GM19324 (cell line): ENCODE data around the gene MRPS18A.
"Not testable (repeated sequence)": the region's sequence is repeated elsewhere in the genome, so short reads cannot be mapped to it uniquely, and the experiment has no call there.

Source experiments
- ATAC-seq: cut with Tn5 transposase; IDR thresholded peaks from one replicate; pipeline ENCODE4 v1.9.1; 2021; ENCODE audit warnings: mild to moderate bottlenecking, moderate library complexity; ENCODE audit not compliant: unreplicated experiment, low FRiP score

MRPS18A gene

DNA sequence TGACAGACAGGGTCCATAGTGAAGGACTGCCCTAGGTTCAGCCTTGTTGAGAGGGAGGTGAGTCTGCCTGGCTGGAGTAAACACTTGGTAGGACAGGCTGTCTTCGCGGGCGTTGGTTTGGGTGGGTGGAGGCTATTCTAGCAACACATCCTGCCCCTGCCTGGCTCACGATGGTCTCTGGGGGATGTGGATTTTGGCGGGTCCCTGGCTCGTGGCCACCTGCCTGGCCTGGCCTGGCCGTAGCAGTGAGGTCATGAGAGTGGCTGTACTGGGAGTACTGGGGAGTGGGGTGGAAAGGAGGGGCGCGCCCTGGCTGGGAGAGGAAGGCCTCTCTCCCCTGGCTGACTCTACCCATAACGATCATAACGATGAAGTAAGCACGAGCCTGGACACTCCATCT is 30.2 kb upstream of the MRPS18A start:
- no peak for ATAC-seq

DNA sequence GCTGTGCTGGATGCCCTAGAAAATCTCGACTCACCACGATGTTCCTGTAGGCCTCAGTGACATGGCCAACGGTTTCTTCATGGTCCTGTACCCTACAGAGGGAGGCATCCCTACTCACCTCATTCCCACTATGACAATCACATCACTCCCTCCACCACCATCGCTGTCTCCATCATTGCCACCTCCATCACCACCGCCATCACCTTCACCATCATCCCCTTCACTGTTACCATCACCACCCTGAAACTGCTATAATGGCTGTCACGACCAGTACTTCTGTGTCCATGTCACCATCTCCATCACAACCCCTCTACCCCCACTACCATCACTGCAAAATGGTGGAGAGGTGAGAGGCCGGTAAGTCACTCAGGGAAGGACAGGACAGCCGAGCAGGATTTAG is 29.8 kb upstream of the MRPS18A start:
- no peak for ATAC-seq

DNA sequence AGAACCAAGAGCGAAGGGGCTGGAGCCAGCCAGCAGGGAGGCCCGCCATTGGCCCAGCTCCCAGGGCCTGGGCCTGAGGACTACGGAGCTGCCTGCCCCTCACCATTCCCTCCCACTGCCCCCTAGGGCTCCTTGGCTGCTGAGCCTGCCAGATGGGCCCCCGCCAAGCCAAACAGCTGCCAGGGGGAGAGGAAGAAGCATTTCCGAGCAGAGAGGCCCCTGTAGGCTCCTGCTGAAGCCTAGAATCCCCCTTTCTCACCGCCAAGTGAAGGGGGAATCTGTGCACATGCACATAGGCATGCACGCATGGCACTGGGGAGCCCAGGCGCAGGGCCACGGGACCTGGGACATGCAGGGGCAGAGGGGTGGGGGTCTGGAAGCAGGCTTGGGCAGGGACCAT is 28.5 kb upstream of the MRPS18A start:
- ATAC-seq: no peak

DNA sequence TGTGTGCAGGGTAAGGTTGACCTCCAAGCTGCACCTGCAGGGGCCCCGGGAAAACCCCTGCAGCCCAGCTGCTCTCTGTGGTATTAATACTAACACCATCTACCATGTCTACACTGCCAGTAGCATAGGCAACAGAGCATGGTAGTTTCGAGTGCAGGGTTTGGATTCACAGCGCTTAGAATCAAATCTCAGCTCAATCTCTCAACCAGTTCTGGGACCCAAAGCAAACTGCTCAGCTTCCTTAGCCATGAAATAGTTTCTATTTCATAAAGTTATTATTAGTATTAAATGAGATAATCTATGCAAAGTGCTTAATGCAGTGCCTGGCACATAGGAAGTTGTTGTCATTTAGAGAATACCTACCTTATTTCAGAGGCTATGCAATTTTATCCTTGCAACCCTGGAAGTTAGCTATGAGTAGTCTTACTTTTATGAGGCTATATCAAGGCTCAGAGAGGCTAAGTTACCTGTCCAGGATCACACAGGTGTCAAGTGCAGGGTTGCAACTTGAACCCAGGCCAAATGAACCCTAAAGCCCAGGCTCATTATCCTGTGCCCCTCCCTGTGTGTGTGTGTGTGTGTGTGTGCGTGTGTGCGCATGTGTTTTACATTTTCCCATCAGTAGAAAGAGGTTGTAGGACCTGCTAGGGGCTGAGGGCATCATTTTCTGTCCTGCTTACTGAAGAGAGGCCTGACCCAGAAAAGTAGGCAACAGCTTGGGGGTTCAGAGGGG is 27.6 kb upstream of the MRPS18A start:
- peak; percentile 84 for ATAC-seq

DNA sequence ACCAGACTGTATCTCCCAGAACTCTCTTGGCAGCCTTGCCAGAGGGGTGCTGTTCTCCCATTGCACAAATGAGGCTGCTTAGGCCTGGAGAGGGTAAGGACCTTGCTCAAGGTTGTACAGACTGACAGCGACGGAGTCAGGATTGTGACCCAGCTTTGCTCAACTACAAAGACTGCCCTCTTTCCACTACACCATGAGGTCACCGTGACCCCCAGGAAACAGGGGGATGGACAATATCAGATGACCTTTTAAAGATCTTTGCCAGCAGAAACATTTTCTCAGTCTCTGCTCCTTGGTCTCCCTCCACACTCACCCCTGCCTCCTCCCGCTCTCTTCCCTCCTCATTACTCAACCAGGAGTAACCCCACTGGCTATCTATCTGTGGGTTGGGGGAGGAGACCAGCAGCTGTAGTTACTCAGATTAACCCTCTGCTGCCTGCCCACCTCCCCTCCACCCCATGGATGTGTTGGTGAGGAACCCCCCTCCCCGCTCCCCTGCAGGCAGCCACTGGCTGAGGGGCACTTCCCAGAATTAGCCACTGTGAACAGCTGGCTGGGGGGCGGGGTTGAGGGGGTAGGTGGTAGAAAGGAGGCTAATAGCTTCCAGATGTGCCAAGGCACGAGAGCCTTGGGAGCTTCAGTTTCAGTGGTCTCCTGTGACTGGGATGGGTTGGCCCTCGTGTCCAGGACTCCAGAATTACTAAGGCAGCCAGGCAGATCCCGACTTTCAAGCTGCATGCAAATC is 26.9 kb upstream of the MRPS18A start:
- ATAC-seq: peak; percentile 34

DNA sequence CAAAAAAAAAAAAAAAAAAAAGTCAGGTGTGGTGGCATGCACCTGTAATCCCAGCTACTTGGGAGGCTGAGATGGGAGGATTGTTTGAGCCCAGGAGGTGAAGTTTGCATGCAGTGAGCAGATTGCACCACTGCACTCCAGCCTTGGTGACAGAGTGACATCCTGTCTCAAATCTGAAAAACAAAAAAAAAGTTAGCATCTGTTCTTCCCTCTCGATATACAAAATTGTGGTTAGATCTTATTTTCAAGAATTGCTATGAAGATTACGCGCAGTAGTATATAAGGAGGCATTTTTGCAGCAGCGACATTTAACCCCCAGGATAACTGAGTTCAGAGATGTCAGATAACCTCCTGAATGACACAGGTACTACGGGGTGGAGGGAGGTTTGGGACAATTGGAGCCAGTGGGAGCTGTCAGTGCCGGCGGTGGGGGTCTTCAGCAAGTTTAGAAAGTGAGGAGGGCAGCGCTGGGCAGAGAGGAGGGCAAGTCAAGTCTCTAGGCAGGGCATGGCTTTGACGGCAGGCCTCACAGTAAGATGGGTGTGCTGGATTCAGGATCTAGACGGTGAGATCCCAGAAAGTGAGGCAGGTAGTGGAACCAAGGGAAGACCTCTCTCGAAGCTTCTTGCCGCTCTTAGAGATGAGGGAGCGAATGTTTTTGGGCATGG is 26.2 kb upstream of the MRPS18A start:
- ATAC-seq: no peak

DNA sequence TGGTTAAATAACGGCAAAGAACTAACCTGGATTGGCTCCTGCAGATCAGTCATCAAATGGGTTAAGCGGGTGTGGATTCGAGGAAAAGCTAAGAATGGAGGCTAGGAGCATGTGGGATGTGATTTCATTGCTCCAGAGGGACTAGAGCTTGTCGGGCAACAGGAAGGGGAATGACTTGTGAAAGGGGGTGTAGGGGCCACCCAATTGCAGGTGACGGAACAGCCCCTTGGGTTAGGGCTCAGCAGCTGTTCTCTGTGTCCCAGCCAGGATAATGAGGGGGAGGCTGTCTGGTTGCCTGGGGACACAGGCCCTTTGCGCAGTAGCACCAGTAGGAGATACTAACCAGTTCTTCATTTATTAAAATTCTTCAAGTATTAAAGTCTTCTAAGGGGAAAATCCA is 25.0 kb upstream of the MRPS18A start:
- no peak for ATAC-seq

DNA sequence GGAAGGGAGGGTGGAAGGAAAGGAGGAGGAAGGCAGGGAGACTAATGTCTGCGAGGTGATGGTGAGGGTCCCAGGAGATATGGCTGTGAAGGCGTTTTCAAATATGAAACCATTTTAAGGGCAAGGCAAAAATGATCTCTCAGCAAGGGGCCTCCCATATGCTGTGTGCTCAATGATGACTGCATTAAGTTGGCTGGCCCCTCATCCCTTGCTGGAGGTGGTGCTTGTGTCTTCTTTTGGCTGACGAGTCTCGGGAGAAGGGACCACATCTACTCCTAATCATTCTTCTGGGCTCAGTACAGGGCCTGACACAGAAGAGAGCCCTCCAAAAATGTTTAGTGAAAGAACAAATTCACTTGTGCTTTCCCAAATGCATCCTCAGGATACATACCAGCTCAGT is 23.0 kb upstream of the MRPS18A start:
- no peak for ATAC-seq

DNA sequence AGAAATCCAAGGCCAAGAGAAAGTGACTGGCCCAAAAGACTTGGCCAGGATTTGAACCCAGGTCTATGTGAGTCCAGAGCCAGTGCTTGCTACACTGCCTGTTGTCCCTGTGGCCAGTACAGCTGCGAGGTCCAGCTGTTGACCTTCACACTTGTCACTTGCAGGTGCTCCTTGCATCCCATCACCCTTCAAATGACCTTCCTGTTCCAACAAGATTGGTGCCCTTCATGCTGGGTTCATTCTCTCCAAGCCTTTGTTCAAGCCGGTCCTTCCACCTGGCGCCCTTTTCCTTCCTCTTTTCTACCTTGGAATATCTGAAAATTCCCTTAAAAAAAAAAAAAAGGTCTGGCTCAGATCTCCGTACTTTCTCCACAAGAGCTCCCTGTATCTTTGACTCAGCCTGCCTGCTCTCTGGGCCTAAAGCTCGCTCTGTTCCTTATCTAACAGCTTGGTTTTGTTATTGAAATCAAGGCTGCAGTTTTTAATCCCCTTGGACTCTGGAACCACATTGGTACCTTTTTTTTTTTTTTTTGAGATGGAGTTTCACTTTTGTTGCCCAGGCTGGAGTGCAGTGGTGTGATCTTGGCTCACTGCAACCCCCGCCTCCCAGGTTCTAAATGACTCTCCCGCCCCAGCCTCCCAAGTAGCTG is 22.2 kb upstream of the MRPS18A start:
- ATAC-seq: no peak

DNA sequence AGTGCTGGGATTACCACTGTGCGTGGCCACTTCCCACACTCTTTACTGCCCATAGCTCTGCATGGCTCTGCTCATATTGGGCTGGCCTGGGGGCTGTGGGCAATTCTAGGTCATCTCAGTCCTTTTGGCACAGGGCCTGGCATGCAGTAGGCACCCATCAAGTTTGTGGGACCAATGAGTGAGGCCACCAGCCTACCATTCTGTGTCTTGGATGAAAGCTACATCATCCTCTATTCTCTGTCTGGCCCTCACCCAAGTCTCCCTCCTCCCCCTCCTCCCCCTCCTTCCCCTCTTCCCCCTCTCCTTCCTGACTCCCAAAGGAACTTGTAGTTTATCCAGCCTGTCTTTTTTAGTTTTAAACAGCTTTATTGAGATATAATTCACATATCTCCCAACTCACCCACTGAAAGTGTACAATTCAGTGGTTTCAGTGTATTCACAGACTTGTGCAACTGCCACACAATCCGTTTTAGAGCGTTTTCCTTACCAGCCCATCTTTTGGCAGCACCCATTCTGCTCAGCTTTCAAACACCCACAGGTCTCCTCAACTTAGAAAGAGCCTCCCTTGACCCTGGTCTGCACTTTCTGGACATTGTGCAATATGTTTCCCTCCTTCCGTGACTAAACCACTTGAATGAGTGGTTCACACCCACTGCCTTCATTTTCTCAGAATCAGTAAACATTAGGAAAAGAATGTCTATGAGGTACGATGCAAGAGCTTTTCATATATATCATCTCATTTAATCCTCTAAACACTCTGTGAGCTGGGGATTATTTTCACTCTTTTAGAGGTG is 21.5 kb upstream of the MRPS18A start:
- no peak for ATAC-seq

DNA sequence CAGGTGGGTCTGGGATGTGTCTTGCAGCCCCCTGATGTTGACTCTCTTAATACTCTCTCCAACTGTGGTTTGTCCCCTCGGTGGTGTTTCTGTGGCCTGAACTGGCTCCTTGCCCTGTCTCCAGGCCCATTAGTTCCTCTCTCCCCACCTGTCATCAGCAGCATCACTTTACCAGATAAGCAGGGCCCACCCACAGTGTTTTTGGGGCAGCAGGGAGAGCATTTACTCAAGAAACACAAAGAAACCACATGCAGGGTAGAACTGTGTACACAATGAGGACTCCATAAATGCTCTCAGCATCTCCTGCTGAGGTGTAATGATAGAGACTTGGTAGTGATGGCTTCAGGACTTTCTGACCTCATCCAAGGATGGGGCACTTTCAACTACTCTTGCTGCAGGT is 20.2 kb upstream of the MRPS18A start:
- no peak for ATAC-seq

DNA sequence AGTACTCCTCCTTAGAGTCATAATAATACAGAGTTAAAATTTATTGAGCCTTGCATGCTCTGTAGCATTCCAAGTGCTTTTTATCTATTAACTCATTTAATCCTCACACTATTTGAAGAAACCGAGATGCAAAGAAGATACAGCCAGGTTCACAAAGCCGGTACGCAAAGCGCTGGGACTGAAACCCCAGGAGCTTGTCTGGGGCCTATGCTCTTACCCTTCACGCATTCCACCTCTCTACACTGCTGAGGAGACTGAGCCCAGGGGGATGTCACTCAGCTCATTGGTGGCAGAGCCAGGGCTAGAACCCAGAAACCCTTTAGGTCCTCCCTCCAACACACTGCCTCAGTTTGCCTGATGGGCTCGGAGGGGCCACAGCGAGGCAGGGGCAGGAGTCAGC is 19.7 kb upstream of the MRPS18A start:
- no peak for ATAC-seq

DNA sequence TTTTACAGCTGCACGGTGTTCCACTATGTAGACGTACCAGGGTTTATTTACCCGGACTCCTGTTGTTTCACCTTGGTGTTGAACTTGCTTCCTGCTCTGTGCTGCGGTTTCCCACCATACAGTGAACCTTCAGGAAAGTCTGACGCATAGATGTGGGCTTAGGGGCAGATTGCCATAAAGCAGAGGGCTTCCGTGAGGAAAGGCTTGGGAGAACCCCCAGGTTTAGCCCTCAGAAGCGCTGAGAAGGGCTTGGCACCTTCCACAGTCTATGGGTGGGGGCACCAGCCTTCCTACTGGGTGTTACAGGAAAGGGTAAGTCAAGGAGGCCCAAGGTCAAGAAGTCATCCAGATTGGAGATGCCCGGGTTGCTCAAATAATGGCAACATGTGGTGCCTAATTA is 19.2 kb upstream of the MRPS18A start:
- no peak for ATAC-seq

DNA sequence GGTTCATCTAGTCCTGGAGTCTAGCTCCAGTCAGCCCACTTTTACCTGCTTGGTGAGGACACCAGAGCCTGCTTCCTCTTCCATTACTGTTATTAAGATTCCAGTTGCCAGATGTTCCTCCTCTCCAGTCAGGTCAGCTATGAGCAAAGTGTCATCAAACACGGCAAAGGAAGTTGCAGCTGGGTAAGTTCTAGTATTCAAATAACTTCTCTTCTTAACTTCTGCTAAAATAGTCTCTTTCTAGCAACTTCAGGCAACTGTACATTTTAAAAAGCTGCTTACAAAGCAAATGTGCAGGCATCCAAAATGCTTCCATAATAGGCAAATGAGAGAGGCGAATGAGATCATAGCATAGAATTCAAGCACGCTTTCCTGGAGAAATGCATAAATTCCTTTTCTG is 18.4 kb upstream of the MRPS18A start:
- ATAC-seq: no peak

DNA sequence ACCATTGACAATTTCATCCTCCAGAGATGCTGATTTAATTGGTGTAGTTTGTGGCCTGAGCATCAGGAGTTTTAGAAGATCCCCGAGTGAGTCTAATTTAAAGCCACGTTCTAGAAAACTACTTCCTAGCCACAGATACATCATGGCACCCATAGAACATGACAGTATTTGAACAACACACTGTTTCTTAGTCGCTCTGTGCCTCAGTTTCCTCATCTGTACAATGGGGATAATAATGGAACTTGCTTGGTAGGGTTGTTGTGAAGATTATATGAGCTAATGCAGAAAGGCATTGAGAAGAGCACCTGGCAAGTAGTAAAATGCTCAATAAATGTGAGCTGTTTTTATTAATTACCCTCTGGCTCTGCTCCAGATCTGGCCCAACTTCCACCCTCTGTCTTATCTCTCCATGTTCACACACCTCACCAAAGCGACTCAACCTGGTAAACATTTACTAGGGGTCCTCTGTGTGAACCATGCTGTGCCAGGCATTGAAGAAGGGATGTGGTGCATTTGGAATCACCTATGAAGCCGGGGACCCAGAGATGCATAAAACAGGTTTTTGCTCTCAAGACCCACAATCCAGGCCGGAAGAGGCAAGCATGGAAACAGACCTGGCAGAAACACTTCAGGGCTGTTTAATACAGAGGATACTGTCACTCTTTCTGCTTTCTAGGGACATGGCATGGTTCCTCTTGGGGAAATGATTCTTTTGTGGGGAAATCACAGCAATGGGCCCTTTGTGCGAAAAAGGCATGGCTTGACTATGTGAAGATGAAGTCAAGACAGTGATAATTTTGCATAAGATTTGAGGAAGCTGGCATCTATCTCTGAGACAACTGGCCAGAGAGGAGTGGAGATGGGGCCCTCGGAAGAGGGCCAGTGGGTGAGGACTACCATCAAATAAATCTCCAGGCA is 16.2 kb upstream of the MRPS18A start:
- no peak for ATAC-seq

DNA sequence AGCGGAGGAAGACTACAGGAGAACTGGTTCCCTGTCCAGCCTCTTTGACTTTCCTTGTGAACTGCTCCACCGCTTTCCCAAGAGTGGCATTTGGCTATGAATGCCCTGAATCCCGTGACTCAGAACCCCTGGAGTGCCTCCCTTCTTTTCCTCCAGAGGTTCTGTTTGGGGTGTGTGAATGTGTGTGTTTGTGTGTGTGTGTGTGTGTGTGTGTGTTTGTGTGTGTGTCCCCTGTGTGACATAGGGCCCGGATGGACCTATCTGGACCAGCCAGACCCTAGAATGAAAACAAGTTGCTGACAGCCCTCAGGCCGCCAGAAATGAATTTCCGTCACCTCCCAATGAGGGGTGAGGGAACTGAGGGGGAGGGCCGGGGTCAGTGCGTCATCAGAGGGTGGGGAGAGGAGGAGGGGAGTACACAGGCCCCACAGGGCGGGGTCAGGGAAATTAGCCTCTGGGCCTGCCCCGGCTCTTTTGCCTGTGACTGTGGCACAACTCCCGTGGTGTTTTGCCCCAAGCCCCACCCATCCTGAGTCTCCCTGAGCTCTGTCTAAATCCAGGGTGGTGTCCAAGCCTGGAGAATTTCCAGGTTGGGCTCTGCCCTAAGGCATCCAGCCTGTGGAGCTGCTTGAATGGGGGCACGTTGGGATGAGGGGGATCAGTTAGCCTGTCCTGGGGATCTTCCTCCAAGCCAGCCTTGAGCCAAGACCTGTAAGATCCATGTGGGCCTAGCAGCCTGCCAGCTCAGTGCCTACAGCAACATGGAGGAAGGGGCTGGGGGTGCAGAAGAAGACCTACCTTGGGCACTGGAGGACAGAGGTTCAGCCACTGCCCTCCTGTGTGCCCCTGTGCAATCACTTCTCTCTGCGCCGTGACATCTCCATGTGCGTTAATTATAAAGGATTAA is 15.2 kb upstream of the MRPS18A start:
- peak; percentile 41 for ATAC-seq

DNA sequence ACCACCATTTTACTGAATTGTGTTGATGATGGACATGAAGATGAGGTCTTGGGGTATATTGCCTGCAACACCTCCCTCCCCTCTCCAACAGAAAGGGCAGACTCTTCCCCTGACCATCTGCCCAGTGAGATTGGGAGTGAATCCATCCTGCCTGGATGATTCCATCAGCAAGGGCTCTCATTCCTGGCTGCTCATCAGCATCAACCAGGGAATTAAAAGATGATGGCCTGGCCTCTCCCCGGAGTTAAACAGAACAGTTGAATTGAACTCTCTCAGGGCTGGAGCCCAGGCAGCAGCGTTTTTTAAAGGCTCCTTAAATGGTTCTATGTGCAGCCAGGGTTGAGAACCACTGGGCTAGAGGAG is 14.6 kb upstream of the MRPS18A start:
- ATAC-seq: no peak

DNA sequence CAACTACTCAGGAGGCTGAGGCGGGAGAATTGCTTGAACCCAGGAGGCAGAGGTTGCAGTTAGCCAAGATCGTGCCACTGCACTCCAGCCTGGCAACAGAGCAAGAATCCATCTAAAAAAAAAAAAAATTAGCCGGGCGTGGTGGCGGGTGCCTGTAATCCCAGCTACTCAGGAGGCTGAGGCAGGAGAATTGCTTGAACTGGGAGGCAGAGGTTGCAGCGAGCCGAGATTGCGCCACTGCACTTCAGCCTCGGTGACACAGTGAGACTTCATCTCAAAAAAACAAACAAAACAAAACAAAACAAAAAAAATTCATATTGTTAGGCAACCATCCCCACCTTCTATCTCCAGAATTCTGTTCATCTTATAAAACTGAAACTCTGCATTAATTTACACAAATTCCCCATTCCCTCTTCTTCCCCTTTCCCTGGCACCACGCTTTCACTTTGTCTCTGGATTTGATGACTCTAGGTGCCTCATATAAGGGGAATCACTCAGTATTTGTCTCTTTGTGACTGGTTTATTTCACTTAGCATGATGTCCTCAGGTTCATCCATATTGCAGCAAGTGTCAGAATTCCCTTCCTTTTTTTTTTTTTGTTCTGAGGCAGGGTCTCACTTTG is 13.5 kb upstream of the MRPS18A start:
- not testable (repeated sequence) for ATAC-seq
